Measurements from ENCODE around the gene RD3L. TPM values are rescaled to one million over a fixed set of nuclear protein-coding genes. Genes with fewer than 3 reads are reported as not detected.

Gene RD3L
- total RNA-seq, 1 experiment from 2014 or later = not detected

GRCh38 chr14:103946975-103947374 is 4.6 kb upstream of the RD3L start:
- H3K4me2 ChIP-seq (ENCODE audit: insufficient read depth, insufficient read length, low read length) = no peak overlapping the region
- H3K4me1 ChIP-seq (ENCODE audit: insufficient read depth, low read length) = no peaks in the 10 kb centered on the region
- no peak overlapping the region for H2BK12ac ChIP-seq (ENCODE audit: insufficient read length, low read depth, low read length)
- H3K27ac Mint-ChIP-seq = no peak overlapping the region
- peaks cover 19% of the 10 kb centered on the region for H3K27me3 Mint-ChIP-seq (ENCODE audit: low read depth)
- no peak overlapping the region for H3K4me3 Mint-ChIP-seq
- no peaks in the 10 kb centered on the region for H3K79me1 ChIP-seq (ENCODE audit: insufficient read depth, low read depth, low read length, poor library complexity, severe bottlenecking)
- no peak overlapping the region for H2BK15ac ChIP-seq (ENCODE audit: low read depth, low read length)
- no peaks in the 10 kb centered on the region; a peak in 1 of 7 replicates for H3K36me3 Mint-ChIP-seq (ENCODE audit: insufficient read depth in 1 of 3, low read depth in 3 of 3)
- H2BK20ac ChIP-seq (ENCODE audit: low read depth, low read length, poor library complexity, severe bottlenecking) = no peak overlapping the region
- no peak overlapping the region for H4K91ac ChIP-seq (ENCODE audit: insufficient read length, low read depth, low read length)
- no peak overlapping the region for H3T11ph ChIP-seq (ENCODE audit: low read length)
- H3K9ac ChIP-seq (ENCODE audit: extremely low read depth, insufficient read length, low read length) = no peak overlapping the region
- no peaks in the 10 kb centered on the region for H3K27me3 ChIP-seq (ENCODE audit: insufficient read depth, low read length)
- H3K27ac ChIP-seq (ENCODE audit: insufficient read length, low read depth, low read length) = no peak overlapping the region
- no peak overlapping the region for H3K23ac ChIP-seq (ENCODE audit: insufficient read length, low read depth, low read length)
- H3K14ac ChIP-seq (ENCODE audit: insufficient read depth, low read length) = no peak overlapping the region
- H3K9me3 Mint-ChIP-seq = peaks cover 10 to 12% of the 10 kb centered on the region in 2 experiments
- H3K56ac ChIP-seq (ENCODE audit: insufficient read length, low read depth, low read length) = no peak overlapping the region
- no peak overlapping the region for H2BK5ac ChIP-seq (ENCODE audit: insufficient read length, low read length)
- H3K4ac ChIP-seq (ENCODE audit: low read depth, low read length) = no peak overlapping the region
- H4K5ac ChIP-seq (ENCODE audit: insufficient read length, low read depth, low read length) = no peak overlapping the region
- H3K9me3 ChIP-seq (ENCODE audit: control insufficient read depth, low read depth, low read length) = no peaks in the 10 kb centered on the region
- no peak overlapping the region for H2AFZ ChIP-seq (ENCODE audit: low read length)
- no peaks in the 10 kb centered on the region for H3K4me1 Mint-ChIP-seq
- no peak for DNase-seq
- H3K18ac ChIP-seq (ENCODE audit: insufficient read length, low read depth, low read length) = no peak overlapping the region
- H2BK120ac ChIP-seq (ENCODE audit: low read depth, low read length, poor library complexity, severe bottlenecking) = no peak overlapping the region
- no peaks in the 10 kb centered on the region for H3K23me2 ChIP-seq (ENCODE audit: insufficient read length, low read depth, low read length, poor library complexity, severe bottlenecking)
- no CpG with 5 or more reads among the region's 2 CpGs for WGBS (ENCODE audit: extremely low coverage, insufficient read length, low lambda C conversion rate)
- no peaks in the 10 kb centered on the region for H4K20me1 ChIP-seq (ENCODE audit: control insufficient read depth, insufficient read depth, insufficient read length)
- no peak overlapping the region for H4K8ac ChIP-seq (replicated peaks; ENCODE audit: insufficient read length, low read depth, low read length)
- H3K79me2 ChIP-seq (ENCODE audit: insufficient read depth, low read length) = no peaks in the 10 kb centered on the region
- H2AK5ac ChIP-seq (ENCODE audit: insufficient read length, low read length) = no peak overlapping the region
- no peak for TF ChIP-seq CTCF (conservative IDR thresholded peaks at IDR 0.05)

All from H9 (cell line).